GF-D8 (cell line): Measurements from ENCODE around the gene SIMC1.
"Not testable (repeated sequence)": the region's sequence is repeated elsewhere in the genome, so short reads cannot be mapped to it uniquely, and the experiment has no call there.

ENCODE experiments used
- DNase-seq: peaks from one replicate; lab custom pipeline; 2025; lab: John Stamatoyannopoulos, UW

Gene SIMC1

GRCh38 chr5:176237971-176238644 lies at the start of gene SIMC1:
Gene SIMC1, plus strand, starts transcription at chr5:176238424. Its CDS starts 85 bp downstream, at chr5:176238509.
- not testable (repeated sequence) for DNase-seq

DNA sequence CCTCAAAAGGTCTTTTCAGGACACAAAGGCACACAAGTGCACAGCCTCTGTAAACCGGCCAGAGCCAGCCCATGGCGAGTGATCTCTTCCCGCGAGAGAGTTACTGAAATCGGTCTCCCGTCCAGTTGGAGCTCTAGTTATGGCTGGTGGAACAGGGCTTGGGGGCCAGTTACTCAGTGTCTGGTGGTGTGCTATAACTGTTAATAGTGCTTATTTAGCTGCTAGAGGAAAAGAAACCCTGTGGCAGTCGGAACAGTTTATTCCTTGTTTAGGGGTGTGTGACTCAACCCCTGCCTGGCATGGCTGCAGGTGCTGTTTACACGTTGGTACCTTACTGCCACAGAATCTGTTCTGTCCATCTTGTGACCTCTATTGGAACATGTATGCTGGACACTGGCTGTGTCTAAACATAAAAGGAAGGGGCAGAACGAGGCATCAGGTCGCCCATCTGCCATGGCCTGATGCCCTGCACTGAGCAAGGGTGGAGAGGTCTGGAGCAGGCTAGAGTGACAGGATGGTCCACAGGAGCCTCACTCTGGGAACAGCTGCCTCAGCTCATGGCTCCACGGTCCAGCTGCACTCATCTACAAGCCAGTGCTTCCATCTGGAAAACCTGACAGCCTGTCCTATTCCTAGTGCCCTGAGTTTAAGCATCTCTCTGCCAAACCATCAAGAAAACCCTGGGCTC lies 49.6 kb upstream of the SIMC1 start:
- DNase-seq: no peak

- DNase-seq: no peak
Observed at GRCh38 chr5:176189857-176190256, 48.4 kb upstream of the SIMC1 start.

DNA sequence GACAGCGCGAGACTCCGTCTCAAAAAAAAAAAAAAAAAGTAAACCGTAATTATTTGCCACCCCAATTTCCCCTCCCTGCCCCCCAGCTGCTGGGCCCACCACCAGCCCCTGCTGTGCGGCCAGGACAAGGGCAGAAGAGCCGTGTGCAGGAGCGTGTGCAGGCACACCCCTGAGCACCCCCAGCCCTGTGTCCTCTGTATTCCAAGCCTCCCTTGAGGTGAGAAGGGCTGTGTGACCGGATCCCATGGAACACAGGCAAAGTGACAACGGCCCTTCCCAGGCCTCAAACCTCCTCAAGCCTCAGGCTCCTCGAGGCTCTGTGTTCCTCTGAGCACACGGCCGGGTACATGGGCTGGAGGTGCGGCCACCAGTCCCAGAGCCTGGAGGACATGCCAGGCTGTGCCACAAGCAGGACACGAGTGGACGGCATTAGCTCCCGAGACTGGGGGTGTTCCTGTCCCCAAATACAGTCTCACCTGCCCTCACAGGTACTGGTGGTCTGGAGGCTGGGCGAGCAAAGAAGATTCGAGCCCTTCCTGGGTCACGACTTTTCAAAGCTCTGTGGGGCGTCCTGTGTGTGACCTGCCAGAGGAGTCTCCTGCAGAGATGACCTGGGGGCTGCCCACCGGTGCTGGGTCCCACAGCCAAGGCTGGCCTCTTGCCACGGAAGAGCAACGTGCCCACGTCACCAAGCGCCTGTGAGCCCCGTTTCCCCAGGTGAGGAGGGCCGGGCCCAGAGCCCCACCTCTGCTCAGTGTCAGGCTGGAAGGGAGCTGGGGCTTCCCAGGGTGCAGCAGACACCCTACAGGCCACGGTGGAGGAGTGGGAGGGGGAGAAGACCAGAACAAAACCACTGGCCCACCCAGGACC lies 47.1 kb upstream of the SIMC1 start:
- no peak for DNase-seq

- no peak for DNase-seq
Observed at GRCh38 chr5:176192094-176192721, 46.0 kb upstream of the SIMC1 start.

GRCh38 chr5:176192722-176193117 lies 45.5 kb upstream of the SIMC1 start:
- not testable (repeated sequence) for DNase-seq

DNA sequence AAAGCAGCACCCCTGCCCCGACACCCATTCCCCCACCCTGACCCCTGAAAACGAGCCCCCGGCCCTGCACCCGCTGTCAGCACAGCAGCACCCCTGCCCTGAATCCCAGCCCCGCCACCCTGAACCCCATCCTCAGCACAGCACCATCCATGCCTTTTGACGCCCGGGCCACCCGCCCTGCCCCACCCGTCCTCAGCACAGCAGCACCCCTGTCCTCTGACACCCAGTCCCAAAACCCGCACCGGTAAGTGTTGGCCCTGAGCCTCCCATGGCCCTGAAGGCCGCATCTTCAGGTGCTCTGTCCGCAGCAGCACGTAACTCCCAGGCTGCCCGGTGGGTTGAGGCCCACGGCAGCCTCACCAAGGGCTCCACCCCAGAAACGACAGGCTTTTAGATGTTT lies 44.6 kb upstream of the SIMC1 start:
- DNase-seq: not testable (repeated sequence)

DNA sequence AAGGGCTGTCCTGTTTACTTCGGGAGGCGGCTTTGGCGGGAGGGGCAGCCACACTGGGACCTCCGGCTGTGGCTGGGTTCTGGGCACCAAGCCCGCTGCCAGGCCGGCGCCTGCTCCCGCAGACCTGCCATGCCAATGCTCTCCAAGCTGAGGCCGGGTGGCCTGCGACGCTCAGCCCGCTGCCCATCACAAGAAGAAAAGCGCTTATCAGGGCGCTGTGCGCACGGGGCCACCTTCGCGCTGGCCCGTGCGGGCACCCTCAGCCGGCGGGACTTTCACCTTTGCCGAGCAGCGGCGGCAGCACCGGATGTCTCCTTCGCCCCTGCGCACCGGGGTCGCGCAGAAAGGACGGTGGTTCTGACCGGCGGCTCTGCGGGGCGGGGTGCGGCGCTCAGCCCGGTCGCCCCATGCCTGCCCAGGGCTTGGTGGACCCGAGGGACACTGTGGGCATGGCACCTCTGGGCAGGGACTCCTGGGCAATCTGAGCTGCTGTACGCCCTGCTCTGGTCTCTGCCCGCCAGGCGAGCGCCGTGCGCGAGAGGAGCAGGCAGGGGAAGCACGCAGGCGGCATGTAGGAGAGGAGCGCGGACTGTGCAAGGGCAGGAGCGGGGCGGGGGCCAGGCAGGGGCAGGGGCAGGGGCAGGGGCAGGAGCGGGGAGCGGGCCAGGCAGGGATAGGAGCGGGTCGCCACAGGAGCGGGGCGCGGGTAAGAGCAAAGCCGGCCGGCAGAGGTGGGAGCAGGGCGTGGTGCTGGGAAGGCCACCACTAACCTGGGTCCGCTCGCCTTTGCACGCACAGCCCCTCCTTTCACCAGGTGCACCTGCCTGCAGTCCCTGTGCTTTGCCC lies 43.8 kb upstream of the SIMC1 start:
- not testable (repeated sequence) for DNase-seq

- DNase-seq: not testable (repeated sequence)
Observed at GRCh38 chr5:176195084-176195413, 43.2 kb upstream of the SIMC1 start.

GRCh38 chr5:176195487-176196207 lies 42.6 kb upstream of the SIMC1 start:
- not testable (repeated sequence) for DNase-seq

DNA sequence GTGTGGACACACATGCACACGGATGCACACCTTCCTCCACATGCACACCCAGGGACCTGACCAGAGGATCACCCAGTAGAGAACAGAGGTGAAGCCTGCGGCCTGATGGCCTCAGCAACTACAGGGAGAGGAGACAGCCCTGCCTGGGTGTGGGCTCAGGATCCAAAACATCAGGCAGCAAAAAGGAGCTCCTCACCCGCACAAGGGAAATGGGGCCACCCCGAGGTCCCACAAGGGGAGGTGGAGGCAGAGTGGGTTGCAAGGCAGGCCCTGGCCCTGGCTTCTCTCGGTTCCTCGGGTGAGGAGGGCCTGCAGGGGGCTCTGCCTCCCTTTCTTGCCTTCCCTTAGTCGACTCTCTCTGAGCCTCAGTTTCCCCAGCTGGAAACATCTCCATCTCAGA lies 41.4 kb upstream of the SIMC1 start:
- DNase-seq: not testable (repeated sequence)

DNA sequence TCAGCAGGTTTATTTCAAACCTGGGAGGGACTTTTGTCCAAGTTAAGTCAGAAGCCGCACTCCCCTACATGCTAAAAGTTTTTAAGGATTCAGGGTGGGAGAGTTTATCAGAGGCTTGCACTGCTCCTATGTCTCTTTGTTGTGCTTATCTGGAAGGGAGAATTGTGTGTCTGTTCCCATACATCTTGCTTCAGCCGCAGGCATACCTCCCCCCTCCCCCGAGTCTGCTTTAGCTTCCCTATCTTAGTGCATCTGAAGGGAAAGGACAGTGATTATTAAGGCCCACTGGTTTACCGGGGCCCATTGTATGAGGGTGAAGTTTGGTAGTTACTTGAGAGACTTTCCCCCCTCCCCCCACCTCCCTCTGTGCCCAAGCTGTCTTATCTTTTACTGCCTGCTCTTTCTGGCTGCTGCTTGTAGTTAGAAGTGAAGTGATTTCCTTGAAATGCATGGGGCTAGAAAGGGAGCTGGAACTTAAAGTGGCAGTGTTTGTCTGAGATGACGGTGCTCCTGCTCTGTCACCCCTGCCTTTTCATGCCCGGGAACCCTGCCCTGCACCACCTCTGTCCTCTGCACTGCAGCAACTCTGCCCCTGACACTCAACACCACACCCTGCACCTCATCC lies 40.9 kb upstream of the SIMC1 start:
- DNase-seq: not testable (repeated sequence)

DNA sequence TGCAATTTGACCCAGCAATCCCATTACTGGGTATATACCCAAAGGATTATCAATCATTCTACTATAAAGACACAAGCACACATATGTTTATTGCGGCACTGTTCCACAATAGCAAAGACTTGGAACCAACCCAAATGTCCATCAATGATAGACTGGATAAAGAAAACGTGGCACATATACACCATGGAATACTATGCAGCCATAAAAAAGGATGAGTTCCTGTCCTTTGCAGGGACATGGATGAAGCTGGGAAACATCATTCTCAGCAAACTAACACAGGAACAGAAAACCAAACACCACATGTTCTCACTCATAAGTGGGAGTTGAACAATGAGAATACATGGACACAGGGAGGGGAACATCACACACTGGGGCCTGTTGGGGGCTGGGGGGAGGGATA lies 39.9 kb upstream of the SIMC1 start:
- DNase-seq: not testable (repeated sequence)

DNA sequence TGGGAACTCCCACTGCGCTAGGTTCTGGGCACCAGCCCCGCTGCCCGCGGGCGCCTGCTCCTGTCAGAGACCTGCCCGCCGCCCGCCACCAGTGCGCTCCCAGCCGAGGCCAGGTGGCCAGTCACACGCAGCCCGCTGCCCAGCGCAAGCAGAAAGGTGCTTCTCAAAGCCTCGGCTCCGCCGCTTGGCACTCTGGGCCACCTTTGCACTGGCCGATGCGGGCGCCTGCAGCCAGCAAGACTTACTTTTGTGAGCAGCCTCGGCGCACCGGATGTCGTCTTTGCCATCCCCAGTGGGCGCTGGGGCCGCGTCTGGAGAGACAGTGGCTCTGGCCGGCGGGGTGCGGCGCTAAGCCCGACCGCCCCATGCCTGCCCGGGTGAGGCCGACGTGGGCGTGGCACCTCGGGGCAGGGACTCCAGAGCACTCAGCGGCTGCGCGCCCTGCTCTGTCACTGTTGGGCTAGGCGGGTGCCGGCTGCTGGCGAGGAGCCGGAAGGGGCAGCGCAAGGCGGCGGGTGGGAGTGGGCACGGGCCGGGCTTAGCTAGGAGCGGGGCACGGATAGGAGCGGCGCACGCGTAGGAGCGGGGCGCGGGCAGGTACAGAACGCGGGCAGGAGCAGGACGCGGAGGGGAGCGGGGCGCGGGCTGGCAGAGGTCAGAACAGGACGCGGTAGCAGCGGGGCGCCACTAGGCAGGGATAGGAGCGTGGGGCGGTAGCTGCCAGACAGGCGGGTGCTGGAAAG lies 39.1 kb upstream of the SIMC1 start:
- not testable (repeated sequence) for DNase-seq

- DNase-seq: not testable (repeated sequence)
Observed at GRCh38 chr5:176199803-176200399, 38.3 kb upstream of the SIMC1 start.

- DNase-seq: no peak
Observed at GRCh38 chr5:176201811-176202210, 36.4 kb upstream of the SIMC1 start.

DNA sequence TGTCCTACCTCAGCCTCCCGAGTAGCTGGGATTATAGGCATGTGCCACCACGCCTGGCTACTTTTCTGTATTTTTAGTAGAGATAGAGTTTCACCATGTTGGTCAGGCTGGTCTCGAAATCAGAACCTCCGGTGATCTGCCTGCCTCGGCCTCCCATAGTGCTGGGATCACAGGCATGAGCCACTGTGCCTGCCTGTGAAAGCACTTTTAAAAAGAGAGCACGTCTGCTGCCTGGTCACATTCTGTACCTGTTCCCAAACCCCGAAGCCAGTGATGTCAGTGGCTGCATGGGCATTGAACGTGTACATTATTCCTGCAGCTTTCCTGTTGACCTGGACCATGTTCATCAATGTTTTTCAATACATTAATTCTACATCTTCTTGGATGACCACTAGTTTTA lies 35.1 kb upstream of the SIMC1 start:
- no peak for DNase-seq

GRCh38 chr5:176203535-176203934 lies 34.7 kb upstream of the SIMC1 start:
- not testable (repeated sequence) for DNase-seq

DNA sequence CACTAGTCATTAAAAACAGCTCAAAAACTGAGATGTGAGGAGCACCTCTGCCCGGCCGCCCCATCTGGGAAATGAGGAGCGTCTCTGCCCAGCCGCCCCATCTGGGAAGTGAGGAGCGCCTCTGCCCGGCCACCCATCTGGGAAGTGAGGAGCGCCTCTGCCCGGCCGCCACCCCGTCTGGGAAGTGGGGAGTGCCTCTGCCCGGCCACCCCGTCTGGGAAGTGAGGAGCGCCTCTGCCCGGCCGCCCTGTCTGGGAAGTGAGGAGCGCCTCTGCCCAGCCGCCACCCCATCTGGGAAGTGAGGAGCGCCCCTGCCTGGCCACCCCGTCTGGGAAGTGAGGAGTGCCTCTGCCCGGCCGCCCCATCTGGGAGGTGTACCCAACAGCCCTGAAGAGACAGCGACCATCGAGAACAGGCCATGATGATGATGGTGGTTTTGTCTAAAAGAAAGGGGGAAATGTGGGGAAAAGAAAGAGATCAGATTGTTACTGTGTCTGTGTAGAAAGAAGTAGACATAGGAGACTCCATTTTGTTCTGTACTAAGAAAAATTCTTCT lies 23.7 kb upstream of the SIMC1 start:
- not testable (repeated sequence) for DNase-seq
